CD4-positive, alpha-beta T cell treated with Interleukin-4 for 4 hours (primary cell): ENCODE data around the gene DHRSX.

ENCODE experiments used
- DNase-seq: peaks from one replicate; pipeline ENCODE4 v3.0.0-alpha.2; 2020

DHRSX gene

DNA sequence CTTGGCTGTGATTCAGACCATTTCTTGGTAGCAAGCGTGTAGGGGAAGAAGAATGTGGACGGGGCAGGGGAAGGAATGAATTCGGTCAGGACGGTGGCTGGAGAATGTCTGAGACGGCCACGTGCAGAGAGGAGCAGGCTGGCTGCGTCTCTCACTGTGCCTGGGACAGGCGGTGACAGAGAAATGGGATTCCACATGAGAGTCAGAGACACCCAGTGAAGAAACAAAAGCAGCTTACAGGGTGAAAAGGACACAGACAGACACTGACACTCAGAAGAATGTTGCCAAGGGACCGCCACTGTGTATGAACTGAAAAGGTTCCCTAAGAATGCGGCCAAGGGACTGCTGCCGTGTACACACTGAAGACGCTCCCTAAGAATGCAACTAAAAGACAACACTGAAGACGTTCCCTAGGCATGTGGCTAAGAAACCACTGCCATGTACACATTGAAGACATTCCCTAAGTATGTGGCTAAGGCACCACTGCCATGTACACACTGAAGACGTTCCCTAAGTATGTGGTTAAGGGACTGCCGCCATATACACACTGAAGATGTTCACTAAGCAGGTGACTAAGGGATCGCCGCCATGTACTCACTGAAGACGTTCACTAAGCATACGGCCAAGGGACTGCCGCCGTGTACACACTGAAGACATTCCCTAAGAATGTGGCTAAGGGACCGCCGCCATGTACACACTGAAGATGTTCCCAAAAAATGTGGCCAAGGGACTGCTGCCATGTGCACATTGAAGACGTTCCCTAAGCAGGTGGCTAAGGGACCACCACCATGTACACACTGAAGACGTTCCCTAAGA lies 49.1 kb downstream of the DHRSX start:
- no peak for DNase-seq

DNA sequence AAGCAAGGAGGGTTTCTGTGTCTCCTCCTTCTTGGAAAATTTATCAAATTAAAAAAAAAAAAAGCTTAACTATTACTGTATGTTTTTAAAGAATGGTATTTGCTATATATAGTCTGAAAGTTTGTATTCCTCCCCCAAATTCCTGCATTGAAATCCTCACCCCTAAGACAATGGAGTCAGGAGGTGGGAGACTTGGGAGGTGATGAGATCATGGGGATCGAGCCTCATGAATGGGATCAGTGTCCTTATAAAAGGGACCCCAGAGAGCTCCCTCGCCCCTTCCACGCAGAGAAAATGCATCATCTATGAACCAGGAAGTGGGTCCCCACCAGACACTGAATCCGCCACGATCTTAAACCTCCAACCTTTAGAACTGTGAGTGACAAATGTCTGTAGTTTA lies 50.1 kb downstream of the DHRSX start:
- DNase-seq = no peak

DNA sequence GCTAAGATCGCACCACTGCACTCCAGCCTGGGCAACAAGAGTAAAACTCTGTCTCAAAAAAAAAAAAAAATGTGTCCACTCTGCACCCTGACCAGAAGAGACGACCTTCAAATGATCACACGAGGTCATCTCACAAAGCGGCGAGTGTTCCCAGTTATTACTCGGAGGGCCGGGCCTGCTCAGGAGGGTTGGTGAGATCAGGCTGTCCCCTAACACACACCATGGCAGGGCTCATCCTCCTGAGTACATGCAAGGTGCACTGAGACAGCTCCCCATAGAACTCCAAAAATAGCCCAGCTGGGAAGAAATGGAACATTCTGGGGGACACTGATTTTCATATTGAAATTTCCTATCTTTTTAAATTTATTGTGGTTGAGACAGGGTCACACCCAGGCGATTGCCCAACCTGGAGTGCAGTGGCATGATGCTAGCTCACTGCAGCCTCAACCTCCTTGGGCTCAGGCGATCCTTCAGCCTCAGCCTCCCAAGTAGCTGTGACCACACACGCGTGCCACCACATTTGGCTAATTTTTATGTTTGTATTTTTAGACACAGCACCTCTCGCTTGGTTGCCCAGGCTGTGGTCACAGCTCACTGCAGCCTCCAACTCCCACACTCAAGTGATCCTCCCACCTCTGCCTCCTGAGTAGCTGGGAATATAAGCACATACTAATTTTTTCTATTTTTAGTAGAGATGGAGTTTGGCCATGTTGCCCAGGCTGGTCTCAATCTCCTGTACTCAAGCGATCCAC lies 51.5 kb downstream of the DHRSX start:
- no peak for DNase-seq

DNA sequence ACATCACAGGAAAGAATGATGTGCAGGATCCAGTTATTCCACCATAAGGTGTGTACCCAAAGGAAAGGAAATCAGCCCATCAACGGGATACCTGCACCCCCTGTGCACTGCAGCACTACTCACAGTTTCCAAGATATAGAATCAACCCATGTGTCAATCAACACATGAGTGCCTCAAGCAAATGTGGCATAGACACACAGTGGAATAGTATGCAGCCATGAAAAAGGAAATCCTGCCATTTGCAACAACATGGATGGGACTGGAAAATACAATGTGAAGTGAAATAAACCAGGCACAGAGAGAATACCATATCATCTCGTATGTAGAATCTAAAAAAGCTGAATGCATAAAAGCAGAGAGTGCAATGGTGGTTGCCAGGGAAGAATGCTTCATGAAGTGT lies 53.3 kb downstream of the DHRSX start:
- no peak for DNase-seq

DNA sequence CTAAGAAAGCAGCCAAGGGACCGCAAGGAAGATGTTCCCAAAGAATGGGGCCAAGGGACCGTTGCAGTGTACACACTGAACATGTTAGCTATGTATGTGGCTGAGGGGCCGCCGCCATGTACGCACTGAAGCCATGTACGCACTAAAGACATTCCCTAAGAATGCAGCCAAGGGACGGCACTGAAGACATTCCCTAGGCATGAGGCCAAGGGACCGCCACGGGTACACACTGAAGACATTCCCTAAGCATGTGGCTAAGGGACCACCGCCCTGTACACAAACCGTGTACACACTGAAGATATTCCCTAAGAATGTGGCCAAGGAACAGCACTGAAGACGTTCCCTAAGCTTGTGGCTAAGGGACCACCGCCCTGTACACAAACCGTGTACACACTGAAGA lies 54.0 kb downstream of the DHRSX start:
- no peak for DNase-seq

DNA sequence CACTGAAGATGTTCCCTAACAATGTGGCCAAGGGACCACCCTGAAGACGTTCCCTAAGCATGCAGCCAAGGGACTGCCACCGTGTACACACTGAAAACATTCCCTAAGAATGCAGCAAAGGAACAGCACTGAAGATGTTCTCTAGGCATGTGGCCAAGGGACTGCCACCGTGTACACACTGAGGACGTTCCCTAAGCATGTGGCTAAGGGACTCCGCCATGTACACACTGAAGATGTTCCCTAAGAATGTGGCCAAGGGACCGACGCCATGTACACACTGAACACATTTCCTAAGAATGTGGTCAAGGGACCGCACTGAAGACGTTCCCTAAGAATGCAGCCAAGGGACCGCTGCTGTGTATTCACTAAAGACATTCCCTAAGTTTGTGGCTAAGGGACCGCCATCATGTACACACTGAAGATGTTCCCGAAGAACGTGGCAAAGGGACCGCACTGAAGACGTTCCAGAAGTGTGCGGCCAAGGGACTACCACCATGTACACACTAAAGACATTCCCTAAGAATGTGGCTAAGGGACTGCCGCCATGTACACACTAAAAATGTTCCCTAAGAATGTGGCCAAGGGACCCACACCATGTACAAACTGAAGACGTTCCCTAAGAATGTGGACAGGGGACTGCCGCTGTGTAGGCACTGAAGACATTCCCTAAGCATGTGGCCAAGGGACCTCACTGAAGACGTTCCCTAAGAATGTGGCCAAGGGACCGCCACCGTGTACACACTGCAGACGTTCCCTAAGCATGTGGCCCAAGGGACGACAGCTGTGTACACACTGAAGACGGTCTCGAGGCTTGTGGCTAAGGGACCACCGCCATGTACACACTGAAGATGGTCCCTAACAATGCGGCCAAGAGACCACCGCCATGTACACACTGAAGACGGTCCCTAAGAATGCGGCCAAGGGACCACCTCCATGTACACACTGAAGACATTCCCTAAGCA lies 54.8 kb downstream of the DHRSX start:
- no peak for DNase-seq

DNA sequence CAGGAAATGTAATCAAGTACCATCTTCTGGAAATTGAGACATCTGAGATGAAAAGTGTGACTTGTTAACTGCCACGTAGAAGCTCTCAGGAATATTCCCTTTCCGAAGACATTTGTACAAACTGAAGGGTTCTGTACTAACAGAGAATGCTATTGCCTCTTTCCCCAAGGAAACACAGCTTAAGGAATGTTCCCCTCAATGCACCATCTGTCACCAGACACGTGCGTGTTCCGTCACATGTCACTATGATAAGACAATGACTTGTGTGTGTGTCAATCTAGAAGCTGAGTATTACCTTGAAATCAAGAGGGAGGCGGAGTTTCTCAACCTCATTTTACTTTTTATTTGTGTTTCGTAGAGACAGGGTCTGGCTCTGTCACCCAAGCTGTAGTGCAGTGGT lies 58.1 kb downstream of the DHRSX start:
- no peak for DNase-seq

DNA sequence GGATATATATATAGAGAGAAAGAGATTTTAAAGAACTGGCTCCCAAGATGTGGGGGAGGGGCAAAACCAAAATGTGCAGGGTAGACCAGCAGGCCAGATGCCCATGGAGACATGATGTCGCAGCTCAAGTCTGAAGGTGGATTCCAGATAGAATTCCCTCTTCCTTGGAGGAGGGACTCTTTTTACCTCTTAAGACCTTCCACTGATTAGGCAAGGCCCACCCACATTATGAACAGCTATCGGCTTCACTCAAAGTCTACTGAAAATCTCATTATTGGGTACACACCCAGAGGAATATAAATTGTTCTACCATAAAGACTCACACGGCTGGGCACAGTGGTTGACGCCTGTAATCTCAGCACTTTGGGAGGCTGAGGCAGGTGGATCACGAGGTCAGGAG lies 59.3 kb downstream of the DHRSX start:
- DNase-seq = no peak

DNA sequence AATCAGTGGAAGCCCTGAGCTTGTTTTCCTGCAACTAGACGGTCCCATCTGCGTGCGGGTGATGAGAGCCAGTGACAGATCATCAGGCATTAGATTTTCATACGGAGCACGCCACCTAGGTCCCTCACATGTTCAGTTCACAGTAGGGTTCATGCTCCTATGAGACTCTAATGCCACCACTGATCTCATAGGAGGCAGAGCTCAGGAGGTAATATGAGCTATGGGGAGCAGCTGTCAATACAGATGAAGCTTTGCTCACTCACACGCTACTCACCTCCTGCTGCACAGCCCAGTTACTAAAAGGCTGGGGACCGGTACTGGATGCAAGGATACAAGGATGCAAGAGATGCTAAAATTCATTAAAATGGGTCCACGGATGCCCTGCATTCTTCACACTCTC lies 61.2 kb downstream of the DHRSX start:
- DNase-seq = no peak

DNA sequence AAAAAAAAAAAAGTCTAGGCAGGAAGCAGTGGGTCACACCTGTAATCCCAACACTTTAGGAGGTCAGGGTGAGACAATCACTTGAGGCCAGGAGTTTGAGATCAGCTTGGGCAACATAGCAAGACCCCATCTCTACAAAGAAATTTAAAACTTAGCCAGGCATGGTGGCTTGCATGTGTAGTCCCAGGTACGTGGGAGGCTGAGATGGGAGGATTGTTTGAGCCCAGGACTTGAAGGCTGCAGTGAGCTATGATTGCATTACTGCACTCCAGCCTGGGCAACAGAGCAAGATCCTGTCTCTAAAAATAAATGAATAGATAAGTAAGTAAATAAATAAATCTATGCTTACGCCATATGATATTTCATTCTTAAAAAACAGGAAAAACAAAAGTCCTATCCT lies 65.3 kb downstream of the DHRSX start:
- DNase-seq = no peak

DNA sequence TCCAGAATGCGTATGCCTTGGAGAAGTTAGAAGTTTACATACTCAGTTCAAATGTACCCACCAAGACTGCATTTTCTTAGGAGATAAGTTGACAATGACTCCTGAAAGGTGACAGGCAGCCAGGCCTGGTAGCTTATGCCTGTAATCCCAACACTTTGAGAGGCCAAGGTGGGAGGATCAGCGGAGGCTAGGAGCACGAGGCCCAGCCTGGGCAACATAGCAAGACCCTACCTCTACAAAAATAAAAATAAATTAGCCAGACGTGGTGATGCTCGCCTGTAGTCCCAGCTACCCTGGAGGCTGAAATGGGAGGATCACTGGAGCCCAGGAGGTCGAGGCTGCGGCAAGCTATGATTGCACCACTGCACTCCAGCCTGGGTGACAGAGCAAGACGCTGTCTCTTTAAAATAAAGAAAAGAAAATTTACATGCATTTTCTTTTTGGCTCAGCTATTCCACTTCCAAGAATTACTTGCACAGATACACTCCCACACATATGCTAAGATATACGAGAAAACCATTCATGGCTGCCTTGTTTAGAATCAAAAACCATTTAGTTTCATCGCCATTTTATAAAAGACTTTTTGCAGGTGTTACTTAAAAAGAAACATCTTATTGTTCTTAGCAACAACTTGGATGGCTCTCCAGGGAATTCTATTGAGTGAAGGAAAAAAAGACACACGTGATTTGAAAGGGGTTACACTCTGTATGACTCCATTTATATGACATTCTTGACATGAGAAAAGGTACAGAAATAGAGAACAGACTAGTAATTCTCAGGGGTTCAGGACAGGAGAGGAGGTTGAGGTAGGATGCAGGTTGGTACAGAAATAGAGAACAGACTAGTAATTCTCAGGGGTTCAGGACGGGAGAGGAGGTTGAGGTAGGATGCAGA lies 66.3 kb downstream of the DHRSX start:
- DNase-seq = no peak

DNA sequence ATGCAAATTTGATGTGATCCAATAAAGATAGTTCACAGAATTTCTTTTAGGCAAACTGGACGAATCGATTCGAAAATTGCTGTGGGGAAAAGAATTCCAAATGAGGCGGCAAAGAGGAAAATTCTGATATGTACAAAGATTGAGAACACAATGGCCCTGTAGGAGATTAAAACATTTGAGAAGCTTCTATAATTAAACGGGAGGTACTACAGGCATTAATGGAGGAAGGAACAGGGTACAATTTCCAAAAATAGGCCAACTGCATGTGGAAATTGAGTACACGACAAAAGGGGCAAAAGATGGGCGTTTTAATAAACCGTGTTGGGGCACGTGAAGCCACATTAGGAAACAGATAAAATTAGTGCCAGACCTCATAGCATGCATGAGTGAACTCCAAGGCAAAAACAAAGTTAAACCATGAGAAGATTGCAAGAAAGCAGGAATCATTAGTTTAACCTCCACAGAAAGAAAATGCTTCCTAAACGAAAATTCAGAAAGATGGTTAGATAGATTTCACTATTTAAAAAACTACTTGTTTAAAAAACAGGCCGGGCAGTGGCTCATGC lies 68.4 kb downstream of the DHRSX start:
- no peak for DNase-seq

DNA sequence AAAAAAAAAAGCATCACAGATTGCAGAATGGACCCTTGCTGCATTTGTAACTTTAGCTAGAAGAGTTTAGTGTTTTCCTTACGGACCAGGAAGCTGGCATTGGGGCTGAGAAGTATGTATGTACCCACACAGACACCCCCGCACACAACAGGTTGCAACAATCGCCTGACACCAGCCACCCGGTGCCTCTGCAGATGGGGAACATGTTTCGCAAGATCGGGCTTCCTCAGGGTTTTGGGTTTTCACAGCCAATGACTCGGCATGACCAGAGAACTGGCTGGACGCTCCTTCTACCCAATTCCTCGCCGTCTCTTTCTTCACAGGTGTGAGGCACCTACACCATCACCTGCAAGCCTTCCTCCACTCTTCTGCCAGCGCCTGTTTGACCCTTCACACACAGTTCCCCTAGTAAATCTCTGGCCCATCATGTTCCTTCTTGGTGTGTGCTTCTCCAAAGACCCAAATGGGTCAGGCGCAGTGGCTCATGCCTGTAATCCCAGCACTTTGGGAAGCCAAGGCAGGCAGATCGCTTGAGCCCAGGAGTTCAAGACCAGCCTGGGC lies 70.4 kb downstream of the DHRSX start:
- no peak for DNase-seq

DNA sequence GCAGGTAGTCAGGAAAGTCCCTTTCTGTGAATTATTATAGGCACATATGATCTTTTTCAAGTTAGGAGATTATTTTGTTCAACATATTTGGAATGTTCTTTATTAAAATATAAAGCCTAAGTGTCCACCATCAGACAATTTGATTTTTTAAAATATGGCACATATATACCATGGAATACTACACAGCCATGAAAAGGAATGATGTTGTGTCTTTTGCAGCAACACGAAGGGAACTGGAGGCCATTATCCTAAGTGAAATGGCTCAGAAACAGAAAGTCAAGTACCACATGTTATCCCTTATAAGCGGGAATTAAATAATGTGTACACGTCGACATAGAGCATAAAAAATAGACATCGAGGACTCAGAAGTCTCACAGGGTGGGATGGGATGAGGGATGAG lies 73.0 kb downstream of the DHRSX start:
- no peak for DNase-seq

DNA sequence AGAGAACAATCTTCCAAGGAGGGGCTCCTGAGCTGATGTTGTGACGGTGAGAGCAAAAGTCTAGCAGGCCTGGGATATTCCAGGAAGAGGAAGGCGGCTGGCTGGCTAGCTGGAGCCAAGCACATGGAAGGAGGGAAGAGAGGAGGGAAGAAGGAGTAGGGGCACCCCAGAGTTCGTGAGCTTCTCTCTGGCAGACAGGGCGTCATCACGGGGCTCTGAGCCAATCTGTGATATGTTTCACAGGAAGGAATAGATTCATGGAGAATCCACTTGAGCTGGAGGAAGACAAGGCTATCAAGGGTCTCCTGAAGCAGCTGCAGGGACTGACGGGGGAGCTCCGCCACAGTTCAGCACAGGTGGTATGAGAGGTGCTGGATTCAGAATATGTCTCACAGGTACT lies 73.6 kb downstream of the DHRSX start:
- DNase-seq = no peak

DNA sequence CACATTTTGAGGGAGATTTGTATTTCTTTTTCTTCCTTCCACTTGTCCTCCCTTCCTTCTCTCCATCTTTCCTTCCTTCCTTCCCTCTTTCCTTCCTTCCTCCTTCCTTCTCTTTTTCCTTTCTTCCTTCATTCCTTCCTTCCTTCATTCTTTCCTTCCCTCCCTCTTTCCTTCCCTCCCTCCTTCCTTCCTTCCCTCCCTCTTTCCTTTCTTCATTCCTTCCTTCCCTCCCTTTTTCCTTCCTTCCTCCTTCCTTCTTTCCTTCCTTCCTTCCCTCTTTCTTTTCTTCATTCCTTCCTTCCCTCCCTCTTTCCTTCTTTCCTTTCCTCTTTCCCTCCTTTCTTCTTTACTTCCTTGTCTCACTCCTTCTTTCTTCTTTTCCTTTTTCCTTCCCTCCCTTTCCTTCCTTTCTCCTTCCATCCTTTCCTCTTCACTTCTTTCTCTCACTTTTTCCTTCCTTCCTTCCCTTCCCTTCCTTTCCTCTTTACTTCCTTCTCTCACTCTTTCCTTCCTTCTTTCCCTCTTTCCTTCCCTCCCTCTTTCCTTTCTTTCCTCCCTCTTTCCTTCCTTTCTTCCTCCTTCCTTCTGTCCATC lies 74.4 kb downstream of the DHRSX start:
- DNase-seq = no peak

DNA sequence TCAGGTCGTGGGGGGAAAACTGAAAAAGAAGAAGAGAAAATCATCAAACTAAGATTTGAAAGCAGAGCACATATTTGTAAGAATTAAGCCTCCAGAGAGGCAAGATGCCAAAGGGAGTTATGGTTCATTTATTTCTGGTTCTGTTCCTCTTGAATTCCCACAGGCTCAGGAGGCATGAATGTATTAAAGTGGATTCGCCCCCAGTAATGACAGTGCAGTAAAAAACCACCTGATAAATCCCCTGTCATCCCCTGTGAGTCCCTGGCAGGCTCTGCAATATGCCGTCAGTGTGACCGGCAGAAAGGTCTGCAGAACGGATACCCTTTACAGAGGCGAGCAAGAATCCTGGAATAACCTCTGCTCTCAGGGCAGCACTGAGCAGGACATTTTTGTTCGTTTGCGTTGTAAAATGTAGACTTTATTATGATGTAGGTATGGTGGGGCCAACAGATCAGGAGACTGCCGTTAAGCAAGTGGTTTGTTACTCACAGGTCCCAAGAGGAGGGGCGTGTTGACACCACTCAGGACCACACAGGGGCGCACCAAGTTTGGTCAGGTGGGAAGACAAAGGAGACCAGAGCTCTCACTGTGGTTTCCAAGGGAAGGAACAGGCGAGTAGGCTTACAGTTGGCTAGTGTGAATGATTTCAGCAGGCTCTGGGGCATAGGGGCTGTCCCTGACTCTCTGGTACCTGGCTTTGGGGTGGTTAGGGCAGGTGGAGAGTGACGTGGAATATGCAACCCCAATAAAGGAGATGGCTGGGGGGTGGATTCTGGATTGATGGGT lies 75.3 kb downstream of the DHRSX start:
- no peak for DNase-seq

DNA sequence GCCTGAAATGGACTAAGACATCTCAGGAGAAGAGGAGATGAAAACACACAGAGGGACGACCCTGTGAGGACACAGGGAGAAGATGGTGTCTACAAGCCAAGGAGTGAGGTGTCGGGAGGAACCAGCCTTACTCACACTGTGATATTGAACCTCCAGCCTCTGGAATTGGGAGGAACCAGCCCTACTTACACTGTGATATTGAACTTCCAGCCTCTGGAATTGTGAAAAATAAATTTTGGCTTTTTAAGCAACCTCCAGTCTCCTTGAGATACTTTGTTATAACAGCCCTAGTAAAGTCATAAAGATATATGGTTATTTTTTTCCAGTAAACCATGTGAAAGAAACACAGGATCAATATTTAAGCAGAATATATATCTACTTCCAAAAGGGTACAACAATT lies 76.5 kb downstream of the DHRSX start:
- no peak for DNase-seq

DNA sequence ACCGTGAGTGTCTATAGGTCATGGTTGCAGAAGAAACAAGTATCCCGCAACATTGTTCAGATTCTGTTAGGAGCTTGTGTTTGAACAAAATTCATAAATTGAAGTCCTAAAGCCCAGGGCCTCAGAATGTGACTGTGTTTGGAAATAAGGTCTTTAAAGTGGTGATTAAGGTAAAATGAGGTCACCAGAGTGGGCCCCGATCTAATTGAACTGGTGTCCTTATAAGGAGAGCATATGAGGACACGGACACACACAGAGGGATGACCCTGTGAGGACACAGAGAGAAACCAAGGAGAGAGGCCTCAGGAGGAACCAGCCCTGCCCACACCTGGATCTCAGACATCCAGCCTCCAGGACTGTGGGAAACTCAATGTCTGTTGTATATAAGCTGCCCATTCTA lies 76.9 kb downstream of the DHRSX start:
- DNase-seq = no peak

DNA sequence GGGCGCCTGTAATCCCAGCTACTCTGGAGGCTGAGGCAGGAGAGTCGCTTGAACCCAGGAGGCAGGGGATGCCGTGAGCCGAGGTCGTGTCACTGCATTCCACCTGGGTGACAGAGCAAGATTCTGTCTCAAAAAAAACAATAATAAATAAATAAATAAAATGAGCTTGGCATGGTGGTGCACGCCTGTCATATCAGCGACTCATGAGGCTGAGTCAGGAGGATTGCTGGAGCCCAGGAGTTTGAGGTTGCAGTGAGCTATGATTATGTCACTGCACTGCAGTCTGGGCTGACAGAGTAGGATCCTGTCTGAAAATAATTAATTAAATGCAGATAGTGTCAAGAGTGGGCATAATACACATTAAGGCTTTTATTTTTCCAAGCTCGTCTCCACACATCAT lies 77.5 kb downstream of the DHRSX start:
- no peak for DNase-seq
